CD4-positive, alpha-beta T cell treated with Interleukin-12 subunit alpha and Interleukin-12 subunit beta, for 1 hour (primary cell): Measurements from ENCODE around the gene POTEH.
"Not testable (repeated sequence)": the region's sequence is repeated elsewhere in the genome, so short reads cannot be mapped to it uniquely, and the experiment has no call there.

Experiments used
- DNase-seq: peaks from one replicate; pipeline ENCODE4 v3.0.0-alpha.2; 2020

The POTEH gene

GRCh38 chr22:15689749-15690125 lies at the start of gene POTEH:
Gene POTEH, plus strand, starts transcription at chr22:15690026. Its CDS starts 52 bp downstream, at chr22:15690078.
- not testable (repeated sequence) for DNase-seq

- DNase-seq = not testable (repeated sequence)
These were observed 47.5 kb upstream of the POTEH start for GRCh38 chr22:15642288-15642861.

- DNase-seq = not testable (repeated sequence)
These were observed 37.9 kb upstream of the POTEH start for GRCh38 chr22:15651954-15652353.

GRCh38 chr22:15652738-15653137 lies 37.1 kb upstream of the POTEH start:
- DNase-seq = not testable (repeated sequence)

GRCh38 chr22:15653241-15653640 lies 36.6 kb upstream of the POTEH start:
- DNase-seq = not testable (repeated sequence)

GRCh38 chr22:15661102-15661501 lies 28.7 kb upstream of the POTEH start:
- not testable (repeated sequence) for DNase-seq

- DNase-seq = not testable (repeated sequence)
These were observed 25.1 kb upstream of the POTEH start for GRCh38 chr22:15664682-15665081.

- not testable (repeated sequence) for DNase-seq
These were observed 24.3 kb upstream of the POTEH start for GRCh38 chr22:15665478-15665877.

- DNase-seq = not testable (repeated sequence)
These were observed 20.4 kb upstream of the POTEH start for GRCh38 chr22:15669430-15669829.

- DNase-seq = not testable (repeated sequence)
These were observed 10.1 kb upstream of the POTEH start for GRCh38 chr22:15679702-15680101.

GRCh38 chr22:15684115-15684514 lies 5.7 kb upstream of the POTEH start:
- DNase-seq = not testable (repeated sequence)

GRCh38 chr22:15684695-15685094 lies 5.1 kb upstream of the POTEH start:
- DNase-seq = not testable (repeated sequence)

GRCh38 chr22:15685641-15686040 lies 4.2 kb upstream of the POTEH start:
- DNase-seq = not testable (repeated sequence)

GRCh38 chr22:15687086-15687485 lies 2.7 kb upstream of the POTEH start:
- not testable (repeated sequence) for DNase-seq

- not testable (repeated sequence) for DNase-seq
These were observed 2.1 kb upstream of the POTEH start for GRCh38 chr22:15687676-15688075.

GRCh38 chr22:15688090-15688489 lies 1.7 kb upstream of the POTEH start:
- DNase-seq = not testable (repeated sequence)

- DNase-seq = not testable (repeated sequence)
These were observed 646 bp upstream of the POTEH start for GRCh38 chr22:15689012-15689748.

- DNase-seq = not testable (repeated sequence)
These were observed 23.8 kb downstream of the POTEH start for GRCh38 chr22:15713600-15713999.

- DNase-seq = not testable (repeated sequence)
These were observed 24.3 kb downstream of the POTEH start for GRCh38 chr22:15714125-15714524.

GRCh38 chr22:15721884-15722283 lies 32.1 kb downstream of the POTEH start:
- DNase-seq = not testable (repeated sequence)

- not testable (repeated sequence) for DNase-seq
These were observed 39.5 kb downstream of the POTEH start for GRCh38 chr22:15729209-15729917.

GRCh38 chr22:15731023-15731422 lies 41.2 kb downstream of the POTEH start:
- DNase-seq = not testable (repeated sequence)

- not testable (repeated sequence) for DNase-seq
These were observed 44.6 kb downstream of the POTEH start for GRCh38 chr22:15734411-15734810.
